ENCODE data around the gene UPF2. TPM values are rescaled to one million over a fixed set of nuclear protein-coding genes. Genes with fewer than 3 reads are reported as not detected.
"Not testable (repeated sequence)": the region's sequence is repeated elsewhere in the genome, so short reads cannot be mapped to it uniquely, and the experiment has no call there.

Gene UPF2
- polyA plus RNA-seq, 1 donor = 21.3 TPM

DNA sequence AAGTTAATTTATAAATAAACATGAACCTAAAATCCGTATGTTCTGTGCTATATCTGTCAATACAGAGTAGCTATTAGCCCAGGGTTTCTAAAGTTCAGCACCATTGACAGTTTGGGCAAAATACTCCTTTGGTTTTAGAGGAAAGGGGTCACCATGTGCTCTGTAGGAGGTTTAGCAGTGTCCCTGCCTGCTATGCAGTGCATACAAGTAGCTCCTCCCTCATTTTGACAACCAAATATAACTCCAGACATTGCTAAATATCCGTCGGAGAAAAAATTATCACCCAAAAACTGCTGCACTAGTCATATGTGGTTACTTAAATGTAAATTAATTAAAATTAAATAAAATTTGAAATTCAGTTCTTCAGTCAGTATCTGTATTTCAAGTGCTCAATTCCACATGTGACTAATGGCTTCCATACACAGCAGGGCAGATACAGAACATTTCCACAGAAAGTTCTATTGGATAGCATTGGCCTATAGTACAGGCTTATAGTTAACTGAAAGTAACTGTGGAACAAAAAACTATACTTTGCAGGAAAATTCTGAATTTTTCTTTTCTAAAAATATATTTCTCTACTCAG, 6.4 kb downstream of the UPF2 start:
- no peak for DNase-seq (ENCODE audit: low read depth)

DNA sequence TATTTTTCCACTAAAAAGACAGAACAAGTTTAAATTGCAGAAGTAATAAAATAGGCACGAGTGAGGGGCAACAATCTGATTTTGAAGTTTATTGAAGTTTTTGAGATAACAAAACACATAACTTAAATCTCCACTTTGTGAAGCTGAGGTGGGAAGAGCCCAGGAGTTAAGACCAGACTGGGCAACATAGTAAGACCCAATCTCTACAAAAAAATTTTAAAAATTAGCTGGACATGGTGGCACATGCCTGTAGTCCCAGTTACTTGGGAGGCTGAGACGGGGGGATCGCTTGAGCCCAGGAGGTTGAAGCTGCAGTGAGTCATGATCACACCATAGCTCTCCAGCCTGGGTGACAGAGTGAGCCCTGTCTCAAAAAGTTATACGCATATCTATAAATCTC, 11.2 kb downstream of the UPF2 start:
- DNase-seq (ENCODE audit: low read depth) = no peak

DNA sequence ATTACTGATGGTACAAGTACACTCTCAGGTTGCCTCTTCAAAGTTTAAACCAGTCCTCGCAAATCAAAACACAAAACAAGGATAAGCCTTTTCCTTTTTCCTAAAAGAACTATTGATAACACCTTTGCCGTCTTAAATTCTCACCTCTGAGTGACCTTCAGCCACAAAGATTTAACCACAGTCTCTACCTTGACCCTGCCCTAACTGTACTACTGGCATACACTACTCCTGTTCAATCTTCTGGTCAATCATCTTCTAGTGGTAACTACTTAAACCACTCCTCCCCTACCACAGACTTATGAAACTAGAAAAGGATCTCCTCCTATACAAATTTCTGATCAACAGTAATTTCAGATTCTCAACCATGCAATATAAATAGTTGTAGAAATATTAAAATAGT, 15.1 kb downstream of the UPF2 start:
- no peak for DNase-seq (ENCODE audit: low read depth)

DNA sequence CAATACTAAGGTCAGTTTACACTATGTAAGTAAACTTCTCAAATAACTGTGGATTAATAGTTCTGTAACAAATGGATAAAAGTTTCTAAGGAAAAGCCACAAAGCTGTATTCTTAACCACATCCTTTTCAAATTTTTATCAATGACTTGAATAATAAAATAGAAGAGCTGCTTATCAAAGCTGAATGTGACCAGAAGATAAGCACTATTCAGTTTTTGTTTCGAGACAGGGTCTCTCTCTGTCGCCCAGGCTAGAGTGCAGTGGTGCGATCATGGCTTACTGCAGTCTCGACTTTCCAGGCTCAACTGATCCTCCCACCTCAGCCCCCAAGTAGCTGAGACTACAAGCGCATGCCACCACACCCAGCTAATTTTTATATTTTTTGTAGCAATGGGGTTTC, 17.0 kb downstream of the UPF2 start:
- no peak for DNase-seq (ENCODE audit: low read depth)

DNA sequence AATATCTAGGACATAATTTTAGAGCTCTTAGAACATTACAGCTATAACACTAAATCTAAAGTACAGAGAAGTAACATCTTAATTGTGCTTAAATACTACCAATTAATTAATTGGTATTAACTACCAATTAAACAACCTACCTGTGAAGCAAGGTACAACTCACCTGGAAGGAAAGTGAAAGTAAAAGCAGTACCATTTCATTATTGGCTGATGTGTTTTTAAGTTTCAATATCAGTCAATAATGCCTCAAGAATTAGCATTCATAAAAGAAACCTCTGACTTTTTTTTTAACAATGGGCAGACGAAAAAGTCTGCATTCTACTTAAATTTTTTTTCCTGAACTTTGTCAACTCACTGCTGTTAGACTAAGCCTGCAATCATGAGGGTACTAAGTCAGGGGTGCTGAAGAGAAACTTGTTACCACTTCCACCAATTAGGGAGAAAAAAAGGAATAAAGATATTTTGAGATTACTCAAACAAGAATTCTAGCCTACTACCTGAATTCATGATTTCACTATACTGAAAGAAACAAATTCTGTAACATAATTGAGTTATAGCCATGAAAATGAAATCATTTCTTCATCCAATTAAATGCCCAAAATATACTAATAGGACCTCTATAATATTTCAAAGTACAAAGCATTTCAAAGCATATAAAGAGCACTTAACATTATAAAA, 19.9 kb downstream of the UPF2 start:
- DNase-seq (ENCODE audit: low read depth) = no peak

DNA sequence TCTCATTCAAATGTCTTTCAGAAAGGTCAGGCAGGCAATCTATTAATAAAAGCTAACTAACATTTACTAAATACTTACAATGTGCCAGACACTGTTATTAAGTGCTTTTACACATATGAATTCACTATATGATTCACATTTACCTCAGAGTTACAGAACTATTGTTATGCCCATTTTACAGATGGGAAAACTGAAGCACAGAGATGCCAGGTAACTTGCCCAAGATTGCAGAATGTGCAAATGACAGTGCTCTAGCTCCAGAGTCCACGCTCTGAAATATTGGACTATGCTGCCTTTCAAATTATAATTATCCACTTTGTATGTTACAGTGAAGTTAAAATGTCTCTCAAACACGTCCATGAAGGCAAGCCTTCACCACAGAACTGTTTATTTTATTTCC, 22.0 kb downstream of the UPF2 start:
- no peak for DNase-seq (ENCODE audit: low read depth)

DNA sequence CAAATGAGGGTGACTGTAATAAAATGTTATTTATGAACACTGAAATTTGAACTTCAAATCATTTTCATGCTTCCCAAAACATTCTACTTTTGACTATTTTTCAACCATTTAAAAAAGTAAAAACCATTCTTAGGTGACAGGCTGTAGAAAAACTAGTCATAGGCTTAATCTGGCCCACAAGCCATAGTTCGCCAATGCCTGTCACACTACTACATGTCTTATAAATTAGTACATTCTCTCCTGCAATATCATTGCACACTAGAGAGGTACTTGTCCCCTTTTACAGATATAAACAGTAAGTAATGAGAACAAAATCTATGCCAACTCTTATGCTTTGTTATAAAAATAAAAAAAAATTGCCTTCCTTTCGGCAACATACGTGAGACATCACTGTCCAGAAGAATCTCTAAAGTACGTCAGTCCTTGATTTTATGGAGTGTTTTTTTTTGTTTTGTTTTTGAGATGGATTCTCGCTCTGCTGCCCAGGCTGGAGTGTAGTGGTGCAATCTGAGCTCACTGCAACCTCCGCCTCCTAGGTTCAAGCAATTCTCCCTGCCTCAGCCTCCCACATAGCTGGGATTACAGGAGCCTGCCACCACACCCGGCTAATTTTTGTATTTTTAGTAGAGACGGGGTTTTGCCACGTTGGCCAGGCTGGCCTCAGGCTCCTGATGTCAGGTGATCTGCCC, 23.2 kb downstream of the UPF2 start:
- no peak for DNase-seq (ENCODE audit: low read depth)

DNA sequence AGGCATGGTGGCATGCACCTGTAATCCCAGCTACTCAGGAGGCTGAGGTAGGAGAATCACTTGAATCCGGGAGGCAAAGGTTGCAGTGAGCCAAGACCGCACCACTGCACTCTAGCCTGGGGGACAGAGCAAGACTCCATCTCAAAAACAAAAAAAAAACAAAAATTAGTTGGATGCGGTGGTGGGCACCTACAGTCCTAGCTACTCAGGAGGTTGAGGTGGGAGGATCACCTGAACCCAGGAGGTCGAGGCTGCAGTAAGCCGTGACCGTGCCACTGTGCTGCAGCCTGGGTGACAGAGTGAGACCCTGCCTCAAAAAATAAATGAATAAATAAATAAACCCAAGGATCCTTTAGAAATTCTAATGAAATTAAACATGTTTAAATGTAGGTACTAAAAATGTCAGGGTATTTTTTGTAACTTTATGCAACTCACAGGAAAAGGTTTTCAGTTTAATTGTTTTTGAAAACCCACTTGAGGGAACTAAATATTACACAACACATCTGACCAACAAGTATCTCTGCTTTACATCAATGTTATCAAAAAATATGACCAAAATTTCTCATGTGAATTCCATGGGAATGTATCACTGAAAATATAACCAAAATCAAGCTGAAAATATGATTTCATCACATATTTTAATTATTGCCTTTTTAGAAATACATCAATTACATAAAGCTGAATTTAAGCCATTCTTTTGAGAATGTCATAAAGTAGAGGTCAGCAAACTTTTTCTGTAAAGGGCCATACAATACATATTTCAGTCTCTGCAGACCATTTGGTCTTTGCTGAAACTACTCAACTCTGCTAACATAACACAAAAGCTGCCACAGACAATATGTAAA, 23.9 kb downstream of the UPF2 start:
- DNase-seq (ENCODE audit: low read depth) = no peak

DNA sequence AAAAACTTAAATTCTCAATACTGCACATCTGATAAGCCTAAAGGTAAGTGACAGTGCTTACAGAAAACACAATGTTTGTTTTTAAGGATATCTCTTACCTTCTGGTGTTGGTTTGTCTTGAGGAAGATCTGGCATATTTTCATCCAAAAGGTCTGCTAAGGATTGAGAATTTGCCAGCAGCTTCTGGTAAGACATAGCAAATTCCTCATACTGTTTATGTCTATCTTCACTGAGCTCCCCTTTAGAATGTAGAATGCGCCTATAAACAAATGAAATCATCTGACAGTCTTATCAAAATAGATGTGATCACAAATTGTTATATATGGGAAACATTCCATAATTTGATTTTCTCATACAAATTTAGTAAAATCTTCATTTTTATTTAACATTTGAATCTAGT, 28.7 kb downstream of the UPF2 start:
- no peak for DNase-seq (ENCODE audit: low read depth)

DNA sequence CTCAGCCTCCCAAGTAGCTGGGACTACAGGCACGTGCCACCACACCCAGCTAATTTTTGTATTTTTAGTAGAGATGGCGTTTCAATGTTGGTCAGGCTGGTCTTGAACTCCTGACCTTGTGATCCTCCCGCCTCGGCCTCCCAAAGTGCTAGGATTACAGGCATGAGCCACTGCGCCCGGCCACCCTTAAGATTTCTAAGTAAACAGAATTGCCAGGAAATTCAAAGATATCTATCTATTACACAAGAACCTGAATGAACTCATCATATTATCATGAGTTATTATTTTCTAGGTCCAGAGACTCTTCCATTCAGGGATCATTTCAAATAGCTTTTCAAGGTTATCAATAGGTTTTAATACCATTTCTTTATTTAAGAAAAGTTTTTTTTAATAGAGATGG, 29.2 kb downstream of the UPF2 start:
- DNase-seq (ENCODE audit: low read depth) = not testable (repeated sequence)

DNA sequence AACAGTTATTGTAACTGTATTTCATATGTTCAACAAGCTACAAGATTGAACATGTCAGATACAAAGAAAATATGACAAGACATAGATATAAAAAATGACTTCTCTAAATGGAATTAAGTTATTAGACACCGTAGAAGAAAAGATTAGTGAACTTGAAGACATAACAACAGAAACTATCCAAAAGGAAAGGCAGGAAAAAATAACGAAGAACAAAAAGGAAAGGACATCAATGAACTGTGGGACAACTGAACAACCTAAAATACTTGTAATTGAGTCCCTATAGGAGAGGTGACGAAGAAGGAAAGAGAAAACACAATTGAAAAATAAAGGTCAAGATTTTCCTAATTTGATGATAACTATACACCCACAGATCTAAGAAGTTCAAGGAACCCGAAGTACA, 32.3 kb downstream of the UPF2 start:
- DNase-seq (ENCODE audit: low read depth) = no peak

DNA sequence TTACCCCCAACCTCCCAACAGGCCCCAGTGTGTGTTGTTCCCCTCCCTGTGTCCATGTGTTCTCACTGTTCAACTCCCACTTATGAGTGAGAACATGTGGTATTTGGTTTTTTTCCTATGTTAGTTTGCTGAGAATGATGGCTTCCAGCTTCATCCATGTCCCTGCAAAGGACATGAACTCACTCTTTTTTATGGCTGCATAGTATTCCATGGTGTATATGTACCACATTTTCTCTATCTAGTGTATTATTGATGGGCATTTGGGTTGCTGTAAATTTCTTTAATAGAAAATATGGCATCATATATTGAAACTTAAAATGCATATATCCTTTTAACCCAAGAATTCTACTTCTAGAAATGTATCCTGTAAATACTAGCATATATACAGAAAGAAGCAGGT, 33.8 kb downstream of the UPF2 start:
- DNase-seq (ENCODE audit: low read depth) = not testable (repeated sequence)

DNA sequence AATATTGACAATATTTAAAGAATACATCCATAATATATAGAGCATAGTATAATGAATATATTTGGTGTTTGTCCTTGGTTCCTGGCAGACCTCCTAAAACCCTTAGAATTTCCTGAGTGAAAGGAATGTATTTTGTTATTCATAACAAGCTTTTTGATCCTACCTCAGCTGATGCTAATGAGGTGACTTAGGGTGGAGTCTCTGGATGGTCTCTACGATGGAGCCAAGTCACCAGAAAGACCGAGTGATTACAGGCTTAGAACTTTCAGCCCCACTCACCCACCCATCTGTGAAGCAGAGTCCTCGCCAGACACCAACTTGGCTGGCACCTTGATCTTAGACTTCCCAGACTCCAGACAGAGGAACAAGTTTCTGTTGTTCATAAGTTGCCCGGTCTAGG, 35.9 kb downstream of the UPF2 start:
- DNase-seq (ENCODE audit: low read depth) = no peak

DNA sequence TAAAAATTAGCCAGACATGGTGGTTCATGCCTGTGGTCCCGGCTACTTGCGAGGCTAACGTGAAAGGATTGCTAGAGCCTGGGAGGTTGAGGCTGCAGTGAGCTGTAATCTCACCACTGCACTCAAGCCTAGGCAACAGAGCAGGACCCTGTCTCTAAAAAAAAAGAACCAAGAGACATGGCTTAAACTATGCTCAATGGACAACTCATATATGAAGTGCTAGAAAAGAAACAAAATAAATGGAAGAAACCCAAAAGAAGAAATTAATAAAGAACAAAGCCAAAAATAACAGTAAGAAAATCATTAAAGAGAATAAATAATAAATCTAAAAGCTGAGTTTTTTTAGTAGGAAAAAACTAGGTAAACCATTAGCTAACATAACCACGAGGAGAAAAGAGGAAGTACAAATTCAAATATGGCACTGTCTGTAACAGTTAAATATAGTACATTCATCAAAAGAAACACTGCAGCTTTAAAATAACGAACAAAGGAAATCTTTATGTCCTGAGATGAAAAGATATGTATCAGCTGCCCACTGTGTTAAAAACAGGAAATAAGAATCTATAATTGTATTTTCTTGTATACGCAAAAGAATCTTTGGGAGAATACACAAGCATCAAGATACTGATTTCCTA, 48.7 kb downstream of the UPF2 start:
- no peak for DNase-seq (ENCODE audit: low read depth)

DNA sequence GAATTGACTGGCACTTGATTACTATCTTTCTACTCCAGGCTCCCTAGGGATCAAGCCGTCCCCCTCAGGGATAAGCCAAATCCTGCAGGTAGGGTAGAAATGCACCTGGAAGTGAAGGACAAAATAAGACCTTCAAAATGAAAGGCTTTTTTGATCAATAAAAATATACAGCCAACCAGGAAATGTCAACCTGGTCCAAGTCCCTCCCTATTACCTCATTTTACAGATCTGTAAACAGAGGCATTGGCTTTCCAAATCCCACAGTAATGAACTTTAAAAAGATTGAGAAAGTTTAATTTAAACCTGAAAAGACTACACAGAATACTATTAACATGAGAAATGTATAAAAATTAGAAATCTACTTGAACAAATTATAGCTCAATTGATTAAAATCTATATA, 53.7 kb downstream of the UPF2 start:
- no peak for DNase-seq (ENCODE audit: low read depth)

DNA sequence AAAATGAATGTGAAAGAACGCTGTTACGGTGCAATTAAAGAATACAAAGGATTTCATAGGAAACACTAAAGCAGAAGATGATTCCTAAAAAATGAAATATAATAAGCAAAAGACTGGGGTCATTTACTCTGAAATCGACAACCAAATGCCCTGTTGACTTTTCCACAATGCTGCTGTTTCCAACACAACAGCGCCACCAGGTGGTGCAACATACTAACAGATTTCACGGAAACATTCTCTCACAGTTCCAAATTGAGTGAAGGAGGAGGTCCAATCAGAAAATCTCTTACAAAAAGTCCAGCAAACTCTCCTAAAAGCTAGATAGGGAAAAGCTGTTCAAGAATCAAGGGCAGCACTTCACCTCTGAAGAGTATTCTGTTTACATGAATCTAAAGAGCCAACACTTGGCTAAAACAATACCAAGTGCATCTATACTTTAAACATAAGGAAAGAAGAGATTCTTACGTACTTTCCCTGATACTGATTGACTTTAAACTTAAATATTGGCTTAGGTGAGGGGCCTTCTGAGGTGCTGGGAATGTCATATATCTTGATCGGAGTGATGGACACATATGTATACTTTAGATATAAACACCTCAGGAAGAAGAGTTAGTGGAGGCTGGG, 55.9 kb downstream of the UPF2 start:
- peak; percentile 72 for DNase-seq (ENCODE audit: low read depth)

DNA sequence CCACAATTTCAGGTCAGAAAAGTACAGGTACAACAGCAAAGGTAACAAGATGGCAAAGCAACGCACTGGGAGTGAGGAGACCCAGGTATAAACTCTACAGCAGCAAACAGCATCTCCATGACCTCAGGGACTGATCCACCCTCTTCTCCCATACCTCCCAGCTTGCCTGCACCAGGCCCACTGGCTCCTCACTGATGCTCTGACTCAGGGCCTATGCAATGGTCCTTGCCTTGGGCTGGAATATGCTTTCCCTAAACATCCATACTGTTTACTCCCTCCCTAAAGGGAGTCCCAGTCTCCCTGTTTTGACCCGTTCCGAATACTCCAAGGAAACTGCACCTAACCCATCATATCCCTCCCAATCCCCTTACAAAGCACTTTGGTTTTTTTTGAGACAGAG, 60.4 kb downstream of the UPF2 start:
- DNase-seq (ENCODE audit: low read depth) = no peak

DNA sequence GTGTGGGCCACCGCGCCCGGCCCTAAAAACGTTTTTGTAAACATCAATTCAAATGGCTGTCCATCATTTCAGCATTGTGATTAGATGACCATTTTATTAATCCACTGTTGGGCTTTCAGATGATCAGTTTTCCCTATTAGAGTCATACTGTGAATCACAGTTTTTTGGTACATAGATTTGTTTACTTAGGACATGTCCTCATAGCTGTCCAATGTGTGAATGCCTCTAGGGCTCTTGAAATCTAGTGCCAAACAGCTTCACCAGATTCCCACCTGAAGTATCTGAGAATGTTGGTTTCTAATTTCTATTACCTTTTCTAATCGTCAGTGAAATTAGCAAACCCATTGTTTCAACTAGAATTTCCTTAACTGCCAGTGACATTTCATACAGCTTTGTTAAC, 66.8 kb downstream of the UPF2 start:
- no peak for DNase-seq (ENCODE audit: low read depth)

DNA sequence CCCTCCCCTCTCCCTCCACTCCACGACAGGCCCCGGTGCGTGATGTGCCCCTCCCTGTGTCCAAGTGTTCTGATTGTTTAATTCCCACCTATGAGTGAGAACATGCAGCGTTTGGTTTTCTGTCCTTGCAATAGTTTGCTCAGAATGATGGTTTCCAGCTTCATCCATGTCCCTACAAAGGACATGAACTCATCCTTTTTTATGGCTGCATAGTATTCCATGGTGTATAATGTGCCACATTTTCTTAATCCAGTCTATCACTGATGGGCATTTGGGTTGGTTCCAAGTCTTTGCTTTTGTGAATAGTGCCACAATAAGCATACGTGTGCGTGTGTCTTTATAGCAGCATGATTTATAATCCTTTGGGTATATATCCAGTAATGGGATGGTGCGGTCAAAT, 70.1 kb downstream of the UPF2 start:
- DNase-seq (ENCODE audit: low read depth) = not testable (repeated sequence)

DNA sequence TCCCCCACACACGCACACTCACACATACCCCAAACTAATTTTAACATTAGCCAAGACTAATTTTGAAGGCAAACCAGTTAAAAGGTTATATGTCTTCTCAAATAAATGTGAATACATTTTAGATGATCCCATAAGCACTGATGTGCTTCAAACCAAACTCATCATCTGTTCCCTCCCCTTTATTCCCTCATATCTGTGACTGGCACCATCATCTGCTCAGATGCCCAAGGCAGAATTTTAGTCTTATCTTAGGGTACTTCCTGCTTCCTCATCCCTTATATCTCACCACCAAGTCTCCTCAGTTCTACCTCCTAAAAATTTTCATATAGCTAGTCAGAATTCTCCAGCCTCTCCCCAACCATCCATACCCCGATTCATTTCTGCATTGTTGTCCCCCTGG, 80.4 kb downstream of the UPF2 start:
- DNase-seq (ENCODE audit: low read depth) = no peak

DNA sequence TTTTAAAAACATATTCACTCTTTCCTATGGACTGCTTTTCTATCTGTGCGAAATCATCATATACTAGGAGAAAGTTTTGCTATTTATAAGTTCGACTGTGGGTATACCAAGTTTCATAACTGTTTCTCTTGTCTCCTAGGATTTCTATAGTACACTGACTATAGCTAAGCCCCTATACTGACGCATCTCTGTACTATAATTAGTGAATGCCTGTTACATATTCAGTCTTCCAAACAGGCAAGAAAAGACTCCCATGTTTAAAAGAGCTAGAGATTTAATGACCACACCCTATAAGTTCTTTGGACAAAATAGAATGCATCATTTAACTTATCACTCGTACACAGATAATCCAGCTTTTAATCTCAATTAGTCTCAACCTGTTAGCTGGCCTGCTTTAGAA, 80.8 kb downstream of the UPF2 start:
- DNase-seq (ENCODE audit: low read depth) = no peak

DNA sequence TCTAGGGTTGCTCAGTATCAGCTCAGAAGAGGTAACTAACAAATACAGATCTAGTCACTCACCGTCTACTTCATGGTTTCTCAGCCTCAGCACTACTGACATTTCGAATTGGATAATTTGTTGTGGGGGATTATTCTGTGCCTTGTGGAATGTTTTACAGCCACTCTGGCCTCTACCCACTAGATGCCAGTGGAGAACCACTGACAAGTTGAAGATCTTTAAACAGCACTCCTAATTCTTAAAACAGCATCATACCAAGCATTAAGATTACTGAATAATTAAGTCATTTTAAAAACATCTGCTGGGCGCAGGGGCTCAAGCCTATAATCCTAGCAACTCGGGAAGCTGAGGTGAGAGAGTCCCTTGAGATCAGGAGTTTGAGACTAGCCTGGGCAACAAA, 82.6 kb downstream of the UPF2 start:
- no peak for DNase-seq (ENCODE audit: low read depth)
